ENCODE data around the gene SGIP1.

GRCh38 chr1:66739401-66740157, 205.6 kb downstream of the SGIP1 start:
- TF ChIP-seq, protein P1, sequence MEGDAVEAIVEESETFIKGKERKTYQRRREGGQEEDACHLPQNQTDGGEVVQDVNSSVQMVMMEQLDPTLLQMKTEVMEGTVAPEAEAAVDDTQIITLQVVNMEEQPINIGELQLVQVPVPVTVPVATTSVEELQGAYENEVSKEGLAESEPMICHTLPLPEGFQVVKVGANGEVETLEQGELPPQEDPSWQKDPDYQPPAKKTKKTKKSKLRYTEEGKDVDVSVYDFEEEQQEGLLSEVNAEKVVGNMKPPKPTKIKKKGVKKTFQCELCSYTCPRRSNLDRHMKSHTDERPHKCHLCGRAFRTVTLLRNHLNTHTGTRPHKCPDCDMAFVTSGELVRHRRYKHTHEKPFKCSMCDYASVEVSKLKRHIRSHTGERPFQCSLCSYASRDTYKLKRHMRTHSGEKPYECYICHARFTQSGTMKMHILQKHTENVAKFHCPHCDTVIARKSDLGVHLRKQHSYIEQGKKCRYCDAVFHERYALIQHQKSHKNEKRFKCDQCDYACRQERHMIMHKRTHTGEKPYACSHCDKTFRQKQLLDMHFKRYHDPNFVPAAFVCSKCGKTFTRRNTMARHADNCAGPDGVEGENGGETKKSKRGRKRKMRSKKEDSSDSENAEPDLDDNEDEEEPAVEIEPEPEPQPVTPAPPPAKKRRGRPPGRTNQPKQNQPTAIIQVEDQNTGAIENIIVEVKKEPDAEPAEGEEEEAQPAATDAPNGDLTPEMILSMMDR (IDR thresholded peaks at IDR 0.05) = no peak
- TF ChIP-seq, protein P2, sequence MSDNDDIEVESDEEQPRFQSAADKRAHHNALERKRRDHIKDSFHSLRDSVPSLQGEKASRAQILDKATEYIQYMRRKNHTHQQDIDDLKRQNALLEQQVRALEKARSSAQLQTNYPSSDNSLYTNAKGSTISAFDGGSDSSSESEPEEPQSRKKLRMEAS (IDR thresholded peaks at IDR 0.05; ENCODE audit: low read depth) = no peak
- TF ChIP-seq CHD2 (IDR thresholded peaks at IDR 0.05; ENCODE audit: low read length, partially characterized antibody) (no peak), EZH2phosphoT487 (IDR thresholded peaks at IDR 0.05; ENCODE audit: borderline replicate concordance, low read depth) (no peak), JUND (IDR thresholded peaks at IDR 0.05) (no peak), SMC3 (IDR thresholded peaks at IDR 0.05; ENCODE audit: low read depth, low read length) (no peak)

Measured in SK-N-SH (cell line).